HG03108 (cell line): Measurements from ENCODE around the gene MAP4K1.
"Not testable (repeated sequence)": the region's sequence is repeated elsewhere in the genome, so short reads cannot be mapped to it uniquely, and the experiment has no call there.

Experiments used
- ATAC-seq: cut with Tn5 transposase; IDR thresholded peaks from one replicate; pipeline ENCODE4 v1.9.1; 2021; ENCODE audit warnings: moderate library complexity; ENCODE audit not compliant: unreplicated experiment

Gene MAP4K1

GRCh38 chr19:38579304-38579703 is 38.4 kb downstream of the MAP4K1 start:
- not testable (repeated sequence) for ATAC-seq

GRCh38 chr19:38577826-38578225 is 39.9 kb downstream of the MAP4K1 start:
- ATAC-seq: no peak

- ATAC-seq: no peak
Measured at GRCh38 chr19:38571682-38572081, 46.1 kb downstream of the MAP4K1 start.

- no peak for ATAC-seq
Measured at GRCh38 chr19:38569368-38569983, 48.3 kb downstream of the MAP4K1 start.

- no peak for ATAC-seq
Measured at GRCh38 chr19:38565691-38566105, 52.1 kb downstream of the MAP4K1 start.

DNA sequence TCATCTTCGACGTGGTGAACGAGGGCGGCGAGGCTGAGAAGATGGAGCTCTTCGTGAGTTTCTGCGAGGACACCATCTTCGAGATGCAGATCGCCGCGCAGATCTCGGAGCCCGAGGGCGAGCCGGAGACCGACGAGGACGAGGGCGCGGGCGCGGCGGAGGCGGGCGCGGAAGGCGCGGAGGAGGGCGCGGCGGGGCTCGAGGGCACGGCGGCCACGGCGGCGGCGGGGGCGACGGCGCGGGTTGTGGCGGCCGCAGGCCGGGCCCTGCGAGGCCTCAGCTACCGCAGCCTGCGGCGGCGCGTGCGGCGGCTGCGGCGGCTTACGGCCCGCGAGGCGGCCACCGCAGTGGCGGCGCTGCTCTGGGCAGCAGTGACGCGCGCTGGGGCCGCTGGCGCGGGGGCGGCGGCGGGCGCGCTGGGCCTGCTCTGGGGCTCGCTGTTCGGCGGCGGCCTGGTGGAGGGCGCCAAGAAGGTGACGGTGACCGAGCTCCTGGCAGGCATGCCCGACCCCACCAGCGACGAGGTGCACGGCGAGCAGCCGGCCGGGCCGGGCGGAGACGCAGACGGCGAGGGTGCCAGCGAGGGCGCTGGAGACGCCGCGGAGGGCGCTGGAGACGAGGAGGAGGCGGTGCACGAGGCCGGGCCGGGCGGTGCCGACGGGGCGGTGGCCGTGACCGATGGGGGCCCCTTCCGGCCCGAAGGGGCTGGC is 52.6 kb downstream of the MAP4K1 start:
- no peak for ATAC-seq

DNA sequence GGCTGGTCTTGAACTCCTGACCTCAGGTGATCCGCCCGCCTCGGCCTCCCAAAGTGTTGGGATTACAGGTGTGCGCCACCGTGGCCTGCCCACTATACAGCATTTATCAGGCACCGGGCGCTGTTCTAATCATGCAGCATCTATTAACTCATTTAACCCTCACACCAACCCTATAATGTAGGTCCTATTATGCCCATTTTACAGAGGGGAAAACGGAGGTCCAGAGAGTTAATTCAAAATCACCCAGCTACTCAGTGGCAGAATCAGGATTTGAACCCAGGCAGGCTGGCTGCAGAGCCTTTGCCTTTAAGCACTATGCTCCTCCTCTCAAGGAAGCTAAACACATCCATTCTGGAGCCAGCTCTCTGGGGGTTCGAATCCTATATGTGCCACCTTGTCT is 54.3 kb downstream of the MAP4K1 start:
- no peak for ATAC-seq

DNA sequence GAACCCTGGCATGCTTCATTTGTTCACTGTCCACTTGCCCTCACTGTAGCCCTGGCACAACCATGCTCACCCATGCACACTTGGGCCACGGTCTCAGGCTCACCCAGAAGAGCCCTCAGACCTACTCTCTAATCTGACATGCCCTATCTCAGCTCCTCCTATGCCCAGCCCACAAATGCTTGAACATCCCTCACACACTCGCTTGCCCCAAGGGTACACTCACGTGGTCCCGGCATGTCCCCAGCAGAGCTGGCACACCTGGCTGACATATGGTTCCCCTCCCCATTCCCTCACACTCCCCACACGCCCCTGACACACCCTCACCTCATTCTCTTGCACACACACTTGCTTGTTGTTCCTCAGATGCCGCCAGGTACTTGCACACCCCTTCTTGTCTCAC is 55.7 kb downstream of the MAP4K1 start:
- ATAC-seq: no peak

DNA sequence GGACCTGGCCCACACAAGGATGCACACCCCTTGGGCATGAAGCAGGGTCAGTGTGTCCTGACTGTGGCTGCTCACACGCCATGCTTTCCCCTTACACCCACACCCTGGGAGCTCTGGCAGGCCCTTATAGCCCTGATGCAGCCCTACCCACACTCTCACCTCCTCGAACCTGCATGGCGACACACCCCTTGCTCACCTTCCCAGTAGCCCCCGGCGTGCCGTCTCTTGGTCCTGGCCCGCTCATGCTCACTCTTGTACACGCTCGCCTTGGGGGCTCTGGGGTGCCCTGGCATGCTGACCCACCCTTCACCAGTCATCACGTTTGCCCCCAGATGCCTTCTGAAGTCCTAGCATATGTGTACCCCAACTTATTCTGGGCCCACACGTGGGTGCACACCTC is 56.1 kb downstream of the MAP4K1 start:
- ATAC-seq: no peak

- ATAC-seq: no peak
Measured at GRCh38 chr19:38561053-38561606, 56.6 kb downstream of the MAP4K1 start.

- ATAC-seq: peak; percentile 60
Measured at GRCh38 chr19:38559428-38560401, 58.0 kb downstream of the MAP4K1 start.

DNA sequence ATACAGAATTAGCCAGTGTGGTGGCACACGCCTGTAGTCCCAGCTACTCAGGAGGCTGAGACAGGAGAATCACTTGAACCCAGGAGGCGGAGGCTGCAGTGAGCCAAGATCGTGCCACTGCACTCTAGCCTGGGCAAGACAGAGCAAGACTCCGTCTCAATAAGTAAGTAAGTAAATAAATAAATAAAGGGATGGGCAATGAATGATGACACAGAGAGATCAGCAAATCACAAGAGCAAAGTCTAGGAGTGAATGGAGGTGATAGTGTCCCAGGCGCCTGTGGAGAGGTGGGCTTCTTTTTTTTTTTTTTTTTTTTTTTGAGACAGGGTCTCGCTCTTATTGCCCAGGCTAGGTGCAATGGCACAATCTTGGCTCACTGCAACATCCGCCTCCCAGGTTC is 58.8 kb downstream of the MAP4K1 start:
- not testable (repeated sequence) for ATAC-seq

DNA sequence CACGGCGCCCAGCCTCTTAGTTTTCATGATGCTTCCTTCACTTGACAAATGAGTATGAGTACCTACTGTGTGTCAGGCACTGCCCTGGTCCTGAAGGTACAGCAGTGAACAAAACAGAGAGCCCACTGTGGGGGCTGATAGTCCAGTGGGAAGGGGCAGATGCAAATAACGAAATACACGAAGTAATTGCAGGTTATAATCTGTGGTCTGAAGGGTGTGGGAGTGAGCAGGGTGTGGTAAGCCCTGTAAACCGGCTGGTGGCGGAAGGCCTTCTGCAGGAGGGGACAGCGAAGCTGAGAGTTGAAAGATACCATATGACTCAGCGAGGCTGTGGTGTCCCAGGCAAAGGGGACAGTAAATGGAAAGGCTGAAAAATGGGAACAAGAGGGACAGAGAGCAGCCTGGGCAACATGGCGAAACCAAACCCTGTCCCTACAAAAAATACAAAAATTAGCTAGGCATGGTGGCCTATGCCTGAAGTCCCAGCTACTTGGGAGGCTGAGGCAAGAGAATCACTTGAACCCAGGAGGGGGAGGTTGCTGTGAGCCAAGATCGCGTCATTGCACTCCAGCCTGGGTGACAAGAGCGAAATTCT is 60.5 kb downstream of the MAP4K1 start:
- ATAC-seq: peak; percentile 46

GRCh38 chr19:38556521-38557174 is 61.1 kb downstream of the MAP4K1 start:
- ATAC-seq: no peak

DNA sequence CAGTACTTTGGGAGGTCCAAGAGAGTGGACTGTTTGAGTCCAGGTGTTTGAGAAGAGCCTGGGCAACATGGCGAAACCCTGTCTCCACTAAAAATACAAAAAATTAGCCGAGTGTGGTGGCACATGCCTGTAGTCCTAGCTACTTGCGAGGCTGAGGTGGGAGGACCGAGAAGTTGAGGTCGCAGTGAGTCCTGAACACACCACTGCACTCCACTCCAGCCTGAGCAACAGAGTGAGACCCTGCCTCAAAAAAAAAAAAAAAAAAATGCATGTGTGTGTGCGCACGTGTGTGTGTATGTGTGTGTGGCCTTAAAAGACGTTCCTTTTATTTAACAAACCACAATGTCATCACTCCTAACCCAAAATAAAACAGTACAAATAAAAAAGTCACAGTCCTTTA is 62.6 kb downstream of the MAP4K1 start:
- ATAC-seq: no peak

GRCh38 chr19:38554676-38555141 is 63.0 kb downstream of the MAP4K1 start:
- no peak for ATAC-seq

DNA sequence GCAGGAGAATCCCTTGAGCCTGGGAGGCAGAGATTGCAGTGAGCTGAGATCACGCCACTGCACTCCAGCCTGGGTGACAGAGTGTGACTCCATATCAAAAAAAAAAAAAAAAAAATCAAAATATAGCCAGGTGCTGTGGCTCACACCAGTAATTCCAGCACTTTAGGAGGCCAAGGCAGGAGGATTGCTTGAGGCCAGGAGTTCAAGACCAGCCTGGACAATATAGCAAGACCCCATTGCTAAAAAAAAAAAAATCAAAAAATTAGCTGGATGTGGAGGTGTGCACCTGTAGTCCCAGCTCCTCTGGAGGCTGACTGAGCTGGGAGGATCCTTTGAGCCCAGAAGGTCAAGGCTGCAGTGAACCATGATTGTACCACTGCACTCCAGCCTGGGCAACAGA is 64.5 kb downstream of the MAP4K1 start:
- ATAC-seq: not testable (repeated sequence)

DNA sequence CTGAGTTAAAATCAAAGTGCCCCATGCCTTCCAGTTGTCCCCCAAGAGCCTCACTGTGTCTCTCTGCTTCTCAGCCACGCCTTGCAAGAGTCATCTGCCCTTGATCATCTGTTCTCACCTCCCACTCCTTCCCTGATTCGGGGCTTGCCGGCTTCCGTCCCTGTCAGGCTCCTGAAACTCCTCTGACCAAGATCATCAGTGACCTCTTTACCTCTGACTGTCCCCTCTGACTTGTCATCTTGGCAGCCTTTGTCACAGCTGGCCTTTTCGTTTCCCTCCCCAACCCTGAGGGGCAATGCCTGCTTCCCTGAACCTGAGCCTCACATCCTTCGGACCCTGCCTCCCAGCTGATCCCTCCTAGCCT is 66.3 kb downstream of the MAP4K1 start:
- ATAC-seq: peak; percentile 81

DNA sequence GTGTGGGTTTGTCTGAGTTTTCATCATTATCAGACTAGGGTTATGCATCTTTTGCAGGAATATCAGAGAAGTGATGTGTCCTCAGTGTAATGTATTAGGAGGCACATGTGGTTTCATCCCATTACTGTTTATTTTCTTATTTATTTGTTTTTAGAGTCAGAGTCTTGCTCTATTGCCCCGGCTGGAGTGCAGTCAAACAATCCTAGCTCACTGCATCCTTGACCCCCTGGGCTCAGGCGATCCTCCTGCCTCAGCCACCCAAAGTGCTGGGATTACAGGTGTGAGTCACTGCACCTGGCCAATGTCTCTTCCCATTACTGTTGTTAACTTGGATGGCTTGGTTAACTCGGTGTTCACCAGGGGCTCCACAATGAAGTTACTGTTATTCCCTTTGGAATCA is 67.4 kb downstream of the MAP4K1 start:
- no peak for ATAC-seq

- ATAC-seq: no peak
Measured at GRCh38 chr19:38549942-38550341, 67.8 kb downstream of the MAP4K1 start.
